Measurements from ENCODE around the gene STK38. TPM values are rescaled to one million over a fixed set of nuclear protein-coding genes. Genes with fewer than 3 reads are reported as not detected.

STK38 gene
- total RNA-seq, 1 donor from 2014 or later = 10.3 TPM

DNA sequence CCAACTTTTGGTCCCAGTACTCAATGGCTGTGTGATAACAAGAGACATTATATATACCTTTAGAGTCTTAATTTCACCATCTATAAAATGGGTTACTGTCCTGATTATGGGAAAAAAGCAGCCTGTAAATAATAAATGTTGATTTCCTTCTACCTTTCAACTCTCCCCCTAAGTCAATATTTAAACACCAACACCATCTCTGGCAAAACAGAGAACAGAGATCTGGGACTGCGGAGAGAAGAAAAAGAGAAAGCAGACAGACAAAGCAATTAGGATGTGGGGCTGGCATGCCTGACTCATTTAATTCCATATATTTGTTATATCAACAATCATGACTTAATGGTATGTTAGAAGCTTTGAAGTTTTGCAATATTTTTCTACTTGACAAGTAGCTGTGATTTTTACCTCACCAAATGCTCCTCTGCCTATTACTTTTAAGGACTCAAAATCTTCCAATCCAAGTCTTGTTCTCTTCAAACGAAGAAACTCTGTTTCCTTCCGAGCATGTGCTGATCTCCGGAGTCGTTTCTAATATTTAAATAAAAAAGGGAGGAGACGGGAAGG lies 23.3 kb downstream of the STK38 start:
- no peak for DNase-seq (ENCODE audit: low read depth, low spot score)

DNA sequence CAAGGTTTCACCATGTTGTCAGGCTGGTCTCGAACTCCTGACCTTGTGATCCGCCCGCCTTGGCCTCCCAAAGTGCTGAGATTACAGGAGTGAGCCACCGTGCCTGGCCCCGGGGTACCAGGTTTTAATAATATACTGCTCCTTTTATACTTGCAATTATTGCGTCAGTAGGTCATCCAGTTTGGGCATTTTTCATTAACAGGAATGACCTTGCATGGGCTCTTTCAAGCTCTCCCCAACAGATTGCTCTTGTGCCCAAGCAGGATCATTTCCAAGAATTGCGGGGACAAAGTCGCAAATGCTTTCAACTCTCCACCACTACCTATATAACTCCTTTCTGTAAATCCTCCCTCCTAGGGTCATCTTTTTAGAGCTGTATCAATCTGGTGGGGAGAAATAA lies 23.8 kb downstream of the STK38 start:
- no peak for DNase-seq (ENCODE audit: low read depth, low spot score)

GRCh38 chr6:36519352-36519751 lies 27.9 kb downstream of the STK38 start:
- DNase-seq (ENCODE audit: low read depth, low spot score) = no peak

DNA sequence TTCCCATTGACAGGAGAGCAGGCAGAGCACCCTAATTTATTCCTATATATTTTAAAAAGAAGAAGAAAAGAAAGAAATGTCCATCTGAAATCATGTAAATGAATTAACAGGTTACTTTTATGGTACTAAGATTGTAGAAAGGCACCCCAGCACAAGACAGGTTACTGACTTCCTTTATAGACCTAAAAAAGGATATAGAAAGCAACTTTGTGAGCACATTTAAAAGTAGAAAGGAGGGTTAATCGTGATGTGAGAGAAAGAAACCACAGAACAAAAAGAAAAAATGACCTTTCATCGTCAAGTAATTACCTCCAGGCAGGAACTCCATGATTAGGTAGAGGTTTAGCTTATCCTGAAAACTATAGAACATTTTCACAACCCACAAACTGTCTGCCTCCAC lies 29.9 kb downstream of the STK38 start:
- DNase-seq (ENCODE audit: low read depth, low spot score) = no peak

DNA sequence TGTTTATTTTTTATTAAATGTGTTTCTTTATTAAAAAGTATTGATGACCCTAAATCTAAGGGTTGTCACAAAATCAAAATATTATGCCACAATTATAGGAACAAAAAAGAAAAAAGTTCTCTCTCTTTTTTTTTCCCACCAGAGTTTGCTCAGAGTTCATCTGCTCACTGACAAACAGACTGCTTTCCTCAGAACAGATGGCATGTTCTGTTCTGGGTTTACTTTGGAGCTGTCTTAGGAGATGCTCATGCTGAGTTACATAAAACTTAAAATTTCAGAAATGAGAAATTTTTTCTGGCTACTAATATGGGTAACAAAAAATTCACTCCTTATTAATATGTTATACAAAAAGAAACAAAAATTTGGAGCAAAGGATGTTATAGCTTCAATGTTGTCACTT lies 30.3 kb downstream of the STK38 start:
- no peak for DNase-seq (ENCODE audit: low read depth, low spot score)

- no peak for DNase-seq (ENCODE audit: low read depth, low spot score)
These were observed 30.7 kb downstream of the STK38 start for GRCh38 chr6:36516559-36516958.

DNA sequence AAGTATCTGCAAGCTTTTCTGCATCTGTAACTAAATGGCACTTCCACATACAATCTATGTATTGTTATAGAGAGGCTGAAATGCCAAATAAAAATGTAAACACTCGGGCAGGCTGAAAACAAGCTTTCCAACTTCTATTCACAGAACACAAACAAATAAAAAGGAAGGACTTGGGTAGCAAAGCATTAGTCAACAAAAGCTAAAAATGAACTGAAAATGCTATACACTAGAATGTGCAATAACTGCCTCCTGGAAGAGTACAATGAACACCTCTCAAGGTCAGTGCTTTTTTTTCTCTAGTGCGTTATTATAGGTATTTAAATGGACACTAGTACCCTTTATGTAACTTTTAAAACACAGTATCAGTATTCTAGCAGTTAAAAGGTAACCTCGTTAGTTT lies 31.4 kb downstream of the STK38 start:
- DNase-seq (ENCODE audit: low read depth, low spot score) = no peak

GRCh38 chr6:36514554-36515456 lies 32.5 kb downstream of the STK38 start:
- DNase-seq (ENCODE audit: low read depth, low spot score) = no peak

DNA sequence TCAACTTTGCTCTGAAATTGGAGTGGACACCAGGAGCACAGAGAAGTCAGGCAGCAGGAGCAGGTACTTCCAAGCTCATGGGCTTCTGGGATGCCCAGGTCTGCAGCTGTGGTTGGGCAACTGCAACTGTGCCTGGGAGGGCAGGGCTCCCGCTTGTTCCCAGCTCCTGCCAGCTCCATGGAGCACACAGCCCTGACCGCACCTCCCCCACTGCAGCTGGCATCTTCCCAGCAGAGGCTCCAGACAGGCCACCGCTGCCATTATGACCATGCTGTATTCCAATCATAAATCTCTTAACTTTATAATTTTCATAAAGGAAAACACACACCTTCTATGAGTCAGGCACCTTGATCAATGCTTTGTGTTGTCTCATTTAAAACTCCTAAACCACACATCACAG lies 36.9 kb downstream of the STK38 start:
- DNase-seq (ENCODE audit: low read depth, low spot score) = no peak

DNA sequence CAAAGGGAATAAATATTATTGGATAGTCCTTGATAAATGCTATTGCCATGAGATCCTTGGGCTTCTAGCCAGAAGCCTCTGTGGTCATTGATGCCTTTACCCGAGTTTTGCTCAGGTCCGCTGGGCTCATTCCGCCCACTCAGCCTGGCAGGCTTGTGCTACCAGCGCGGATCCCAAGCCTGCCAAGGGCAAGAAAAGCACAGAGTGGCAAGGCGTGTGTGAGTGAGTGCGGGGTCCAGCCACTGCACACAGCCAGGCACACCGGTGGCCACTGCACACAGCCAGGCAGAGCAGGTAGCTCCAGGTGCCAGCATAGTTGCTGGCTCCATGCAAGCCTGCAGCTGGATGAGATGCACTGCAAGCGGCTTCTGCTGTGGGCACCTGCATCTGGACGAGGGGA lies 38.7 kb downstream of the STK38 start:
- no peak for DNase-seq (ENCODE audit: low read depth, low spot score)

DNA sequence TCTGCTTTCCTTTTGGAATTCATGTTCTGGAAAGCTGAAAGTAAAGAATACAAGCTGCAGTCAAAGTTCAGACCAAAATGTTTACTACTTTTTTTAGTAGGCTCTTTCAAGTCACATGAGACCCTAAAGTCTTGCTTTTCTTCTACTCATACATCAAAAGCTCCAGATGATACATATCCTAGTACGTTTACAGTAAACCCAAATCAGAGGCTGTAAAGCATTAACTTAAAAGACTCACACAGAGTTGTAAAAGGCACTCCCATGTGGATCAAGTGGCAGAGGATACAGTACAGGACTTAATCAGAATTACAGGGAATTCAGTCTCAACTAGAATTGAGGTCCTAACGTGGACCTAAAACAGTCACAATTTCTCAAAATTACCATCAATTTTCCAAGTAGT lies 40.7 kb downstream of the STK38 start:
- DNase-seq (ENCODE audit: low read depth, low spot score) = no peak

DNA sequence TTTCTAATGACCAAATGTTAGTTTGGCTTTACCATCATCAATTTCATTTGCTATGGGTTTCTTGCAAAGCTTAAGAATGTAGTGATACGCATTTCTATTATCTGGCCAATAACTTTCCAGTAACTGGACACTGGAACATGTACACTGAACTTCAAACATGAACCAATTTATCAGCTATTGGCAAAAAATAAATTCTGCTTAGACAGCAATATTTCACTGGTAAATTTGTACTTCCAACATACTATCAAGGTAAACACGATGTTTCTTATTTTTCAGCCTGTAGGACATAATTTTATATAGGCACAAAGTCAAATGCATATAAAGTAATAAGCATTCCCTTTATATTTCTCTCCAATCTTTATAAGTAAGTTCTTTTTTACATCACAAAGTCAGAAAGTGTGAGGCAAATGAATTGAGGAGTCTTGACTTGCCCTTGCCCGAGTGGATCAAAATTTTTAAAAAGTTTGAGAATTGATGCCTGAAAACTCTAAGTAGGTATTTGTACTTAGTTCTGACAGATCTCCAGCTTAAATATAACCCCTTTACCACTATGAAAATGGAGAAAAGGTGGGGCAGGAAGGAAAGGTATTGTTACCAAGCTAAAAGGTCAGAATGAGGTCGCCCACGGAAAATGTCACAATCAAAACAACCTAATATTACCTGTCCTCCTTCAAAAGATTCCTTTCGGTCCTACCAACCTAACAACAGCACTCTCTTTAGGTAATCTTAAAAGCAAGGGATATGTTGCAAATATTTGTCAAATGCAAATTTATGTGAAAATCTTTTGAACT lies 41.3 kb downstream of the STK38 start:
- DNase-seq (ENCODE audit: low read depth, low spot score) = no peak

- DNase-seq (ENCODE audit: low read depth, low spot score) = no peak
These were observed 42.3 kb downstream of the STK38 start for GRCh38 chr6:36504982-36505381.

- DNase-seq (ENCODE audit: low read depth, low spot score) = no peak
These were observed 43.1 kb downstream of the STK38 start for GRCh38 chr6:36504181-36504580.

DNA sequence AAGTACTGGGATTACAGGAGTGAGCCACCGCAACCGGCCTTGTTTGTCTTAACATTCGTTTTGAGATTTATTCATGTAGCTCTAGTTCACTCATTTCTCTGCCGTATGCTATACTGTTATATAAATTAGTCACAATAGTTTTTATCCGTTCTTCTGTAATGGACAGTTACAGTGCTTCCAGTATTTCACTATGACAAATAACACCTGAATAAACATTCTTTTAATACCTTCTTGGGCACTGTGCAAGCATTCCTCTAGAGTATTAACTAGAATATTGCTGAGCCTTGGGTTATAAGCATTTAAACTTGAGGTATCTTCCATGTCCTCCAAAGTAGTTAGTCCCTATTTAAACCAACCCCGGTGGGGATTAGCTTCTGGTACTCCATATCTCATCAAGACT lies 45.6 kb downstream of the STK38 start:
- no peak for DNase-seq (ENCODE audit: low read depth, low spot score)

DNA sequence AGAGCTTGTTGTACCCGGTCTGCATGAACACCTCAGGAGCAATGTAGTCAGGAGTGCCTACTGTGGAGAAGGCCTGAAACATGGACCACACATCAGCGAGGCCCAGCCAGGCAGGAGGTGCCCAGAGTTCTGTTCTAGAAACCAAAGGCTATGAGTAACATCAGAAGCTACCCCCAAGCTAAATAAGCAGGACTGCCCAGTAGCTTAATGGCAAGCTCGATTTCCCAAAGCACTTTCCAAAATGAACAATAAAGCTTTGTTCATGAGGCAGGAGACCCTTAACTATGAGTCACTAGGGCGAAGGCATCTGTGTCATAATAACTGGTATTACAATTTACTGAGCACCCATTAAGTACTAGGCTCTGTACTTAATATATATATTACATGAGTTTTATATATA lies 47.4 kb downstream of the STK38 start:
- DNase-seq (ENCODE audit: low read depth, low spot score) = no peak

GRCh38 chr6:36495086-36495485 lies 52.2 kb downstream of the STK38 start:
- DNase-seq (ENCODE audit: low read depth, low spot score) = no peak

DNA sequence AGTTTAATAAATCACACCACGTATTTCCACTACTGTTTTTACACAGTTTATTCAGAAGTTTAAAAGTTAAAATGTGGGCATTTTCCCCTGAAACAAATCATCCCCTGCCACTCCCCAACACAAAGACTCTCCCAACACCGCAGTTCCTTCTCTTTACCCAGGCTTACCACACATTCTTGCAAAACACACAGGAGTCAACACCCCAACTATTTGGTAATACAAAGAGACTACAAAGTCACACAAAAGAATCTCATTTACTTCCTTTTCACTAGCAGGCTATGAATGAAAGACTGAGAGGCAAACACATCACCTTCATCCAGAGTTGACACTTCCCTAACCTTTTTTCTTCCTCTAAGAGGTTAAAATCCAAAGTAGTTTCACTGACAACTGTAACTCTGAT lies 53.4 kb downstream of the STK38 start:
- no peak for DNase-seq (ENCODE audit: low read depth, low spot score)

- no peak for DNase-seq (ENCODE audit: low read depth, low spot score)
These were observed 54.0 kb downstream of the STK38 start for GRCh38 chr6:36493319-36493718.

- DNase-seq (ENCODE audit: low read depth, low spot score) = no peak
These were observed 54.7 kb downstream of the STK38 start for GRCh38 chr6:36492621-36493020.

DNA sequence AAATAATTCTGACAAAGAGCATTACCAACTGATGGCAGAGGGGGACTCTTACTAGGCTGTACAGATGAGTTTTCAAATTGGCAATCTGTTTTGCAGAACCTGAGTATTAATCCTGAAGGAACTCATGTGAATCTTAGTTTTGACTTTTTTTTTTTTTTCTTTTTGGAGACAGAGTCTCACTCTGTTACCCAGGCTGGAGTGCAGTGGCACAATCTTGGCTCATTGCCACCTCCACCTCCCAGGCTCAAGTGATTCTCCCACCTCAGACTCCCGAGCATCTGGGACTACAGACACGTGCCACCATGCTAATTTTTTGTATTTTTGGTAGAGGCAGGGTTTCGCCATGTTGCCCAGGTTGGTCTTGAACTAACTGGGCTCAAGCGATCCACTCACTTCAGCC lies 55.2 kb downstream of the STK38 start:
- no peak for DNase-seq (ENCODE audit: low read depth, low spot score)

- DNase-seq (ENCODE audit: low read depth, low spot score) = no peak
These were observed 55.8 kb downstream of the STK38 start for GRCh38 chr6:36491378-36491965.

Measured in pulmonary artery endothelial cell (primary cell).